ENCODE data around the gene NEXMIF.

Gene NEXMIF

GRCh38 chrX:74797338-74797887 is 127.8 kb downstream of the NEXMIF start:
- H4K20me1 ChIP-seq (ENCODE audit: insufficient read depth, low read length, poor library complexity, severe bottlenecking) = no peaks in the 10 kb centered on the region
- H2AFZ ChIP-seq (ENCODE audit: low read length) = no peak overlapping the region
- TF ChIP-seq CTCF (conservative IDR thresholded peaks at IDR 0.05; ENCODE audit: low read length) (no peak), EZH2phosphoT487 (IDR thresholded peaks at IDR 0.05; ENCODE audit: borderline replicate concordance) (no peak)
- H3K4me3 ChIP-seq (ENCODE audit: low read length, poor library complexity, severe bottlenecking) = no peak overlapping the region
- no peaks in the 10 kb centered on the region for H3K36me3 ChIP-seq (ENCODE audit: insufficient read depth, low read length)
- H3K9me3 ChIP-seq (ENCODE audit: insufficient read depth, low read depth, low read length) = no peaks in the 10 kb centered on the region
- H3F3A ChIP-seq (ENCODE audit: low read depth) = no peaks in the 10 kb centered on the region
- no peaks in the 10 kb centered on the region for H3K4me1 ChIP-seq (ENCODE audit: insufficient read depth, low read length, poor library complexity, severe bottlenecking)
- no peak overlapping the region for H3K9ac ChIP-seq (ENCODE audit: low read depth, low read length, poor library complexity, severe bottlenecking)
- H3K79me2 ChIP-seq (ENCODE audit: insufficient read depth, low read length) = no peaks in the 10 kb centered on the region
- H3K27me3 ChIP-seq (ENCODE audit: insufficient read depth, low read length, poor library complexity, severe bottlenecking) = no peaks in the 10 kb centered on the region
- H3K9me2 ChIP-seq (replicated peaks; ENCODE audit: low read depth, low read length) = no peaks in the 10 kb centered on the region
- no peak overlapping the region for H3K4me2 ChIP-seq (ENCODE audit: low read depth, low read length, poor library complexity, severe bottlenecking)

GRCh38 chrX:74788545-74789086 is 136.6 kb downstream of the NEXMIF start:
- H3K27me3 ChIP-seq (ENCODE audit: insufficient read depth, low read length, poor library complexity, severe bottlenecking) = no peaks in the 10 kb centered on the region
- no peaks in the 10 kb centered on the region for H3K79me2 ChIP-seq (ENCODE audit: insufficient read depth, low read length)
- H3K9me3 ChIP-seq (ENCODE audit: insufficient read depth, low read depth, low read length) = no peaks in the 10 kb centered on the region
- H4K20me1 ChIP-seq (ENCODE audit: insufficient read depth, low read length, poor library complexity, severe bottlenecking) = no peaks in the 10 kb centered on the region
- no peaks in the 10 kb centered on the region for H3F3A ChIP-seq (ENCODE audit: low read depth)
- H3K4me3 ChIP-seq (ENCODE audit: low read length, poor library complexity, severe bottlenecking) = no peak overlapping the region
- TF ChIP-seq EZH2phosphoT487 (IDR thresholded peaks at IDR 0.05; ENCODE audit: borderline replicate concordance) = no peak
- no peak for TF ChIP-seq CTCF (conservative IDR thresholded peaks at IDR 0.05; ENCODE audit: low read length)
- H2AFZ ChIP-seq (ENCODE audit: low read length) = no peak overlapping the region
- no peak overlapping the region for H3K4me2 ChIP-seq (ENCODE audit: low read depth, low read length, poor library complexity, severe bottlenecking)
- no peaks in the 10 kb centered on the region for H3K36me3 ChIP-seq (ENCODE audit: insufficient read depth, low read length)
- no peak overlapping the region for H3K9ac ChIP-seq (ENCODE audit: low read depth, low read length, poor library complexity, severe bottlenecking)
- no peaks in the 10 kb centered on the region for H3K9me2 ChIP-seq (replicated peaks; ENCODE audit: low read depth, low read length)
- no peaks in the 10 kb centered on the region for H3K4me1 ChIP-seq (ENCODE audit: insufficient read depth, low read length, poor library complexity, severe bottlenecking)

- Histone ChIP-seq H3K4me1 (ENCODE audit: insufficient read depth, low read length, poor library complexity, severe bottlenecking) (no peaks in the 10 kb centered on the region), H3K79me2 (ENCODE audit: insufficient read depth, low read length) (no peaks in the 10 kb centered on the region), H3K9me3 (ENCODE audit: insufficient read depth, low read depth, low read length) (no peaks in the 10 kb centered on the region), H3K27me3 (ENCODE audit: insufficient read depth, low read length, poor library complexity, severe bottlenecking) (no peaks in the 10 kb centered on the region), H3K4me3 (ENCODE audit: low read length, poor library complexity, severe bottlenecking) (no peak overlapping the region), H3K9me2 (replicated peaks; ENCODE audit: low read depth, low read length) (no peaks in the 10 kb centered on the region), H4K20me1 (ENCODE audit: insufficient read depth, low read length, poor library complexity, severe bottlenecking) (no peaks in the 10 kb centered on the region), H2AFZ (ENCODE audit: low read length) (no peak overlapping the region), H3K36me3 (ENCODE audit: insufficient read depth, low read length) (no peaks in the 10 kb centered on the region), H3K9ac (ENCODE audit: low read depth, low read length, poor library complexity, severe bottlenecking) (no peak overlapping the region), H3F3A (ENCODE audit: low read depth) (no peaks in the 10 kb centered on the region), H3K4me2 (ENCODE audit: low read depth, low read length, poor library complexity, severe bottlenecking) (no peak overlapping the region)
- TF ChIP-seq CTCF (conservative IDR thresholded peaks at IDR 0.05; ENCODE audit: low read length) (no peak), EZH2phosphoT487 (IDR thresholded peaks at IDR 0.05; ENCODE audit: borderline replicate concordance) (no peak)
These were observed 140.6 kb downstream of the NEXMIF start for GRCh38 chrX:74784629-74785028.
